K562 (cell line): ENCODE results near the gene C2CD2. TPM values are rescaled to one million over a fixed set of nuclear protein-coding genes. Genes with fewer than 3 reads are reported as not detected.

ENCODE experiments used
- CBX1 ChIP-seq: sonication (generic); IDR thresholded peaks from 2 replicates; pipeline ENCODE4 v1.6.1; 2016; ENCODE audit warnings: antibody characterized with exemption, low read depth, mild to moderate bottlenecking
- GATAD2A ChIP-seq: fragments of 450-650 bp; IDR thresholded peaks from 2 replicates; pipeline ENCODE4 v1.6.1; 2017
- MTA3 ChIP-seq: fragments of 450-650 bp; formaldehyde crosslinking; IDR thresholded peaks from 2 replicates; pipeline ENCODE4 v1.6.1; 2017; ENCODE audit warnings: mild to moderate bottlenecking, borderline replicate concordance
- RERE ChIP-seq: sonication (generic); formaldehyde crosslinking; IDR thresholded peaks from 2 replicates; pipeline ENCODE4 v1.8.0; 2023; ENCODE audit warnings: missing genetic modification reagents, mild to moderate bottlenecking, borderline replicate concordance
- SNIP1 ChIP-seq: fragments of 450-650 bp; IDR thresholded peaks from 2 replicates; pipeline ENCODE4 v1.7.1; 2017; ENCODE audit warnings: low read depth, mild to moderate bottlenecking
- ZBTB40 ChIP-seq, 2 experiments: fragments of 450-650 bp in 1 of 2; sonication (generic) in 1 of 2; formaldehyde crosslinking in 1 of 2; IDR thresholded peaks; 2 replicates each; pipeline versions ENCODE4 v1.7.1 to v1.9.0; 2016 to 2022; ENCODE audit warnings: inconsistent platforms in 1 of 2, mild to moderate bottlenecking in 1 of 2, missing genetic modification reagents in 1 of 2
- polyA plus RNA-seq, 8 experiments: library from polyadenylated mRNA; depleted of rRNA in 4 of 8; stranded (reverse) in 5 of 8; unstranded in 3 of 8; fragments of >200 nt; fragmentation: Nextera tagmentation in 2 of 8; fragmentation: Illumina TruSeq in 1 of 8; extraction: Ambion mirVana in 2 of 8; extraction: Trizol in 1 of 8; gene quantifications; 2 replicates each; pipeline versions ENCODE4 v1.2.1 to v1.2.3, GENCODE V29; 2011 to 2014; ENCODE audit warnings: inconsistent platforms in 1 of 8, missing spikeins in 1 of 8
- total RNA-seq, 7 experiments: library from RNA; depleted of rRNA in 6 of 7; stranded (reverse); fragments of >200 nt in 6 of 7; fragmentation: Illumina TruSeq in 2 of 7; extraction: Trizol in 2 of 7; gene quantifications; 2 replicates each; pipeline versions ENCODE4 v1.2.1 to v1.2.3, GENCODE V29; 2011 to 2021; ENCODE audit warnings: low replicate concordance in 1 of 7

The C2CD2 gene
- total and polyA plus RNA-seq, 9 of the 15 experiments (the other 6 are each of a cell fraction or from before 2014, with no cell fraction given), result 1.3 to 21.6 (median 12.1) TPM

GRCh38 chr21:41948078-41948895 is 5.5 kb downstream of the C2CD2 start (continued):
- TF ChIP-seq RERE (CRISPR knock-in tag), result no peak
- TF ChIP-seq MTA3, result no peak
- no peak for TF ChIP-seq CBX1
- no peak for TF ChIP-seq SNIP1
- TF ChIP-seq GATAD2A, result no peak
- TF ChIP-seq ZBTB40 (IDR thresholded peaks at IDR 0.05), result no peak
- TF ChIP-seq ZBTB40 (CRISPR knock-in tag; IDR thresholded peaks at IDR 0.05), result no peak
